ENCODE data around the gene PAQR6.
A peak's percentile ranks its signal among the peaks of the same experiment; 100 is the strongest.

The PAQR6 gene

DNA sequence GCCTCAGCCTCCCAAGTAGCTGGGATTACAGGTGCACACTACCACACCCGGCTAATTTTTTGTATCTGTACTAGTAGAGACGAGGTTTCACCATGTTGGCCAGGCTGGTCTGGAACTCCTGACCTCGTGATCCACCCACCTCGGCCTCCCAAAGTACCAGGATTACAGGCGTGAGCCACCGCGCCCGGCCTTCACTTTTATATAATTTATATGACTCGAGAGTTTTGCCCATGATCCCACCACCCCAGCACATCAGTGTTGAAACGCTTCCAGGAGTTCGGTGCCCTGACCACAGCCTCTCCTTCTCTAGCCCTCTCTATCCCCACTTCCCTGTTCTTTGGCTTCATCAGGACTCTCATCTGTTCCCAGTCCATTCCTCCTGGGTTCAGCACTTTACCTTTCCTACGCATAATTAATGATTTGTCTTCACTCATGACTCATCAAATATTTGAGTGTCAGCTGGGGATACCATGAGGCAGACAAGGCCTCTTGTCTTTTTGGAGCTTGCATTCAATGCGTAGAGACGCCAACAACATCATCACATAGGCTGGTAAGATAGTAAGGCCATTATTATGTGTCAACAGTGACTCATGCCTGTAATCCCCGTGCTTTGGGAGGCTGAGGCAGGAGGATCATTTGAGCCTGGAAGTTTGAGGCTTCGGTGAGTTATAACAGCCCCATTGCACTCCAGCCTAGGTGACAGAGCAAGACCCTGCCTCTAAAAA is 33.7 kb downstream of the PAQR6 start:
- H3K27ac ChIP-seq = no peak overlapping the region
- no peak overlapping the region for H3K9ac ChIP-seq

DNA sequence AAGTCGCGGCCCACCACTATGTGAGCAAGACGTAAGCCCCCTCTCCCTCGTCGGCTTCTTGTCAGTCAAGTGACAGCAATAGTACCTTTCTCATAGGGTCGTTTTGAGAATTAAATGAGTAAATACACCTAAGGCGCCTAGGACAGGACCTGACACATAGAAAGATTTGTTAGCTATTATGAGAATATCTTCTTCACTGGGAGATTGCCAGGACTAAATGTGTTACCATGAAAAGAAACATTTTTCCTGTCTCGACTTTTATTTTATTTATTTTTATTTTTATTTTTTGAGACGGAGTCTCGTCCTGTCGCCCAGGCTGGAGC is 34.3 kb downstream of the PAQR6 start:
- Histone ChIP-seq H3K27ac (peak overlapping the region; percentile 97), H3K36me3 (ENCODE audit: control insufficient read depth, insufficient read depth, low read length) (no peaks in the 10 kb centered on the region), H3K9me3 (ENCODE audit: control insufficient read depth, low read length) (no peaks in the 10 kb centered on the region), H3K27me3 (ENCODE audit: control insufficient read depth, insufficient read depth, low read length) (no peaks in the 10 kb centered on the region), H2AFZ (peak overlapping the region; percentile 96), H3K4me3 (ENCODE audit: low read depth, low read length) (peak overlapping the region; percentile 92), H3K9ac (no peak overlapping the region), H3K4me1 (peaks cover 8% of the 10 kb centered on the region), H3K4me2 (ENCODE audit: low read length) (peak overlapping the region; percentile 99), H3K79me2 (peaks cover 4% of the 10 kb centered on the region)
- TF ChIP-seq, protein P1, sequence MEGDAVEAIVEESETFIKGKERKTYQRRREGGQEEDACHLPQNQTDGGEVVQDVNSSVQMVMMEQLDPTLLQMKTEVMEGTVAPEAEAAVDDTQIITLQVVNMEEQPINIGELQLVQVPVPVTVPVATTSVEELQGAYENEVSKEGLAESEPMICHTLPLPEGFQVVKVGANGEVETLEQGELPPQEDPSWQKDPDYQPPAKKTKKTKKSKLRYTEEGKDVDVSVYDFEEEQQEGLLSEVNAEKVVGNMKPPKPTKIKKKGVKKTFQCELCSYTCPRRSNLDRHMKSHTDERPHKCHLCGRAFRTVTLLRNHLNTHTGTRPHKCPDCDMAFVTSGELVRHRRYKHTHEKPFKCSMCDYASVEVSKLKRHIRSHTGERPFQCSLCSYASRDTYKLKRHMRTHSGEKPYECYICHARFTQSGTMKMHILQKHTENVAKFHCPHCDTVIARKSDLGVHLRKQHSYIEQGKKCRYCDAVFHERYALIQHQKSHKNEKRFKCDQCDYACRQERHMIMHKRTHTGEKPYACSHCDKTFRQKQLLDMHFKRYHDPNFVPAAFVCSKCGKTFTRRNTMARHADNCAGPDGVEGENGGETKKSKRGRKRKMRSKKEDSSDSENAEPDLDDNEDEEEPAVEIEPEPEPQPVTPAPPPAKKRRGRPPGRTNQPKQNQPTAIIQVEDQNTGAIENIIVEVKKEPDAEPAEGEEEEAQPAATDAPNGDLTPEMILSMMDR (IDR thresholded peaks at IDR 0.05) = no peak

More for the DNA sequence above, 33.7 kb downstream of the PAQR6 start:
- no peak overlapping the region for H2AFZ ChIP-seq
- H3K27me3 ChIP-seq (ENCODE audit: control insufficient read depth, insufficient read depth, low read length) = no peaks in the 10 kb centered on the region
- H3K79me2 ChIP-seq = peaks cover 4% of the 10 kb centered on the region
- H3K36me3 ChIP-seq (ENCODE audit: control insufficient read depth, insufficient read depth, low read length) = no peaks in the 10 kb centered on the region
- TF ChIP-seq, protein P1 (IDR thresholded peaks at IDR 0.05) = no peak
- peak overlapping the region; percentile 92 for H3K4me3 ChIP-seq (ENCODE audit: low read depth, low read length)
- H3K4me2 ChIP-seq (ENCODE audit: low read length) = peak overlapping the region; percentile 99
- H3K4me1 ChIP-seq = peaks cover 8% of the 10 kb centered on the region
- no peaks in the 10 kb centered on the region for H3K9me3 ChIP-seq (ENCODE audit: control insufficient read depth, low read length)

DNA sequence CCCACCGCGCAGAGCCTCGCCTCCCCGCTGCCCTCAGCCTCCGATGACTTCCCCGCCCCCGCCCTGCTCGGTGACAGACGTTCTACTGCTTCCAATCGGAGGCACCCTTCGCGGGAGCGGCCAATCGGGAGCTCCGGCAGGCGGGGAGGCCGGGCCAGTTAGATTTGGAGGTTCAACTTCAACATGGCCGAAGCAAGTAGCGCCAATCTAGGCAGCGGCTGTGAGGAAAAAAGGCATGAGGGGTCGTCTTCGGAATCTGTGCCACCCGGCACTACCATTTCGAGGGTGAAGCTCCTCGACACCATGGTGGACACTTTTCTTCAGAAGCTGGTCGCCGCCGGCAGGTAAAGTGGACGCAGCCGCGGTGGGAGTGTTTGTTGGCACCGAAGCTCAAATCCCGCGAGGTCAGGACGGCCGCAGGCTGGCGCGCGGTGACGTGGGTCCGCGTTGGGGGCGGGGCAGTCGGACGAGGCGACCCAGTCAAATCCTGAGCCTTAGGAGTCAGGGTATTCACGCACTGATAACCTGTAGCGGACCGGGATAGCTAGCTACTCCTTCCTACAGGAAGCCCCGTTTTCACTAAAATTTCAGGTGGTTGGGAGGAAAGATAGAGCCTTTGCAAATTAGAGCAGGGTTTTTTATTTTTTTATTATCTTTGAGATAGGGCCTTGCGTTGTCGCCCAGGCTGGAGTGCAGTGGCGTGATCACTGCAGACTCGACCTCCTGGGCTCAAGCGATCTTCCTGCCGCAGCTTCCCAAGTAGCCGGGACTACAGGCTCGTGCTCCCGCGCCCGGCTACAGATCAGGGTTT is 34.8 kb downstream of the PAQR6 start, which contains the start of gene PMF1:
Gene PMF1, plus strand, starts transcription at position 175 of the 811 bp plus-strand sequence. Its CDS starts 9 bp downstream, at position 184.
- Histone ChIP-seq H3K4me1 (peaks cover 4% of the 10 kb centered on the region), H3K4me2 (ENCODE audit: low read length) (peak within 1 kb of the TSS; percentile 99), H3K4me3 (ENCODE audit: low read depth, low read length) (peak within 1 kb of the TSS; percentile 92), H3K79me2 (peaks cover 4% of the 10 kb centered on the region), H3K27ac (peak within 1 kb of the TSS; percentile 97), H3K36me3 (ENCODE audit: control insufficient read depth, insufficient read depth, low read length) (no peaks in the 10 kb centered on the region), H3K9me3 (ENCODE audit: control insufficient read depth, low read length) (no peaks in the 10 kb centered on the region), H2AFZ (peak within 1 kb of the TSS; percentile 96), H3K27me3 (ENCODE audit: control insufficient read depth, insufficient read depth, low read length) (no peaks in the 10 kb centered on the region), H3K9ac (peak within 1 kb of the TSS; percentile 53)
- TF ChIP-seq, protein P1 (IDR thresholded peaks at IDR 0.05) = no peak

DNA sequence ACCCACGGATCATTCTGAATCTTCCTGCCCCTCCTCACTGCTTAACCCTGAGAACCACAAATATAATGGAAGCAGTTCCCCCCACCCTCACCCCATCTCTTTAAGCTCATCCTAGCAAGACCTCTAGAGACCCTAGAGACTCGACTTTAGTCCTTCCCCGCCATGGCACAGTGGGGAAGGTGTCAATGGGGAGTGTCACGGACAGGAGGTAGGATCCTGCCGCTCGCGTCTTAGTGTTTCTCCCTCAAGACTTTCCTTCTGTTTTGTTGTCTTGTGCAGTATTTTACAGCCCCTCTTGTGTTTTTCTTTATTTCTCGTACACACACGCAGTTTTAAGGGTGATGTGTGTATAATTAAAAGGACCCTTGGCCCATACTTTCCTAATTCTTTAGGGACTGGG is 35.7 kb downstream of the PAQR6 start:
- H3K4me2 ChIP-seq (ENCODE audit: low read length) = peak overlapping the region; percentile 99
- H3K36me3 ChIP-seq (ENCODE audit: control insufficient read depth, insufficient read depth, low read length) = no peaks in the 10 kb centered on the region
- no peaks in the 10 kb centered on the region for H3K27me3 ChIP-seq (ENCODE audit: control insufficient read depth, insufficient read depth, low read length)
- H3K4me1 ChIP-seq = no peaks in the 10 kb centered on the region
- peak overlapping the region; percentile 96 for H2AFZ ChIP-seq
- TF ChIP-seq, protein P1 (IDR thresholded peaks at IDR 0.05) = no peak
- no peak overlapping the region for H3K9ac ChIP-seq
- H3K79me2 ChIP-seq = peaks cover 4% of the 10 kb centered on the region
- H3K27ac ChIP-seq = peak overlapping the region; percentile 97
- peak overlapping the region; percentile 92 for H3K4me3 ChIP-seq (ENCODE audit: low read depth, low read length)
- H3K9me3 ChIP-seq (ENCODE audit: control insufficient read depth, low read length) = no peaks in the 10 kb centered on the region
